A172 (cell line): ENCODE results near the gene AP2M1. TPM values are rescaled to one million over a fixed set of nuclear protein-coding genes. Genes with fewer than 3 reads are reported as not detected.
"Not testable (repeated sequence)": the region's sequence is repeated elsewhere in the genome, so short reads cannot be mapped to it uniquely, and the experiment has no call there.

Source experiments
- DNase-seq: peaks from one replicate; pipeline ENCODE4 v3.0.0-alpha.2; 2015; ENCODE audit warnings: low spot score
- total RNA-seq: library from RNA; depleted of rRNA; stranded (reverse); fragments of >200 nt; shearing (Covaris generic); gene quantifications from 2 replicates; pipeline ENCODE4 v1.2.3, GENCODE V29; 2014; rRNA removed

The AP2M1 gene
- total RNA-seq = 717 and 879 TPM in 2 replicates

- DNase-seq = peak; percentile 100
Observed at GRCh38 chr3:184174646-184175492, at the start of gene AP2M1. Gene AP2M1 (plus strand): TSS chr3:184174855. CDS start chr3:184176994, 2,139 bp downstream.

- DNase-seq = no peak
Observed at GRCh38 chr3:184126006-184126405, 48.6 kb upstream of the AP2M1 start.

GRCh38 chr3:184129012-184129411 is 45.6 kb upstream of the AP2M1 start:
- peak; percentile 39 for DNase-seq

- DNase-seq = no peak
Observed at GRCh38 chr3:184132945-184133344, 41.7 kb upstream of the AP2M1 start.

GRCh38 chr3:184133840-184134745 is 40.6 kb upstream of the AP2M1 start:
- DNase-seq = peak; percentile 69

- DNase-seq = no peak
Observed at GRCh38 chr3:184134746-184135148, 39.9 kb upstream of the AP2M1 start.

GRCh38 chr3:184135149-184135910 is 39.3 kb upstream of the AP2M1 start, which contains the start of gene EIF2B5:
Gene EIF2B5 (plus strand): TSS chr3:184135358. CDS start chr3:184135386, 28 bp downstream.
- peak; percentile 82 for DNase-seq

GRCh38 chr3:184135911-184136260 is 38.8 kb upstream of the AP2M1 start:
- DNase-seq = no peak

- no peak for DNase-seq
Observed at GRCh38 chr3:184140436-184140835, 34.2 kb upstream of the AP2M1 start.

GRCh38 chr3:184142199-184142598 is 32.5 kb upstream of the AP2M1 start:
- DNase-seq = no peak

- no peak for DNase-seq
Observed at GRCh38 chr3:184143327-184143726, 31.3 kb upstream of the AP2M1 start.

- DNase-seq = no peak
Observed at GRCh38 chr3:184144505-184144904, 30.1 kb upstream of the AP2M1 start.

GRCh38 chr3:184145111-184145524 is 29.5 kb upstream of the AP2M1 start:
- peak; percentile 76 for DNase-seq

GRCh38 chr3:184145751-184146270 is 28.8 kb upstream of the AP2M1 start:
- no peak for DNase-seq

GRCh38 chr3:184148076-184148475 is 26.6 kb upstream of the AP2M1 start:
- no peak for DNase-seq

GRCh38 chr3:184149123-184149522 is 25.5 kb upstream of the AP2M1 start:
- no peak for DNase-seq

GRCh38 chr3:184149770-184150169 is 24.9 kb upstream of the AP2M1 start:
- DNase-seq = not testable (repeated sequence)

- DNase-seq = peak; percentile 43
Observed at GRCh38 chr3:184154885-184155643, 19.6 kb upstream of the AP2M1 start, which contains the start of gene DVL3. Gene DVL3 (plus strand): TSS chr3:184155377. CDS start chr3:184155636, 259 bp downstream.

GRCh38 chr3:184155644-184156521 is 18.8 kb upstream of the AP2M1 start:
- peak; percentile 26 for DNase-seq
